GM12874 (cell line): Measurements from ENCODE around the gene UBE2A.

ENCODE experiments used
- CTCF ChIP-seq: IDR thresholded peaks from 2 replicates; pipeline ENCODE4 v1.5.1; 2011; ENCODE audit warnings: low read depth, mild to moderate bottlenecking, control low read depth, low read length, moderate library complexity; ENCODE audit not compliant: insufficient read depth

UBE2A gene

GRCh38 chrX:119617517-119618164 is 43.3 kb downstream of the UBE2A start:
- TF ChIP-seq CTCF, result no peak

GRCh38 chrX:119618439-119618838 is 44.1 kb downstream of the UBE2A start:
- TF ChIP-seq CTCF, result no peak

GRCh38 chrX:119622356-119623232 is 48.2 kb downstream of the UBE2A start:
- no peak for TF ChIP-seq CTCF

GRCh38 chrX:119624417-119624816 is 50.1 kb downstream of the UBE2A start:
- TF ChIP-seq CTCF, result no peak

GRCh38 chrX:119624951-119625668 is 50.7 kb downstream of the UBE2A start:
- no peak for TF ChIP-seq CTCF

- TF ChIP-seq CTCF, result no peak
Measured at GRCh38 chrX:119625843-119626242, 51.5 kb downstream of the UBE2A start.
